GM19397 (cell line): ENCODE data around the gene PLCL1.
"Not testable (repeated sequence)": the region's sequence is repeated elsewhere in the genome, so short reads cannot be mapped to it uniquely, and the experiment has no call there.

Source experiments
- ATAC-seq: cut with Tn5 transposase; IDR thresholded peaks from one replicate; pipeline ENCODE4 v1.9.1; 2021; ENCODE audit warnings: mild to moderate bottlenecking, moderate library complexity; ENCODE audit not compliant: unreplicated experiment

PLCL1 gene

DNA sequence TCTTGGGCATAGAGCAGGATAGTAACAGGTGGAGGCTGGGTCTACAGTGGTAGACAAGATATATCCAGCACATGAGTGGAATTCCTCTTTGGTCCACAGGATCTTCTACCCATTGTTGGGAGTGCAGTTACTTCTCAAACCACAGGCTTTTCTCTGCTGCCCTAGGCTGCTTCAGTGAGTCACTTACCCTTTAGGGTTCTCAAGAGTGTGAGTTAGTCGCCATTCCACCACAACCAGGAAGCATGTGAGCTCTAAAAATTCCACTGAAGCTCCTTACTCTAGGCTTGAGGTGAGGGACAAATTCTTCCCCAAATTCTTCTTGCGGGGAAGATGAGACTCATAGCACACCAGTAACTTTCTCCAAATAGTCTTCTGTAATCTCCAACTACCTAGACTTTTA, 189.4 kb downstream of the PLCL1 start:
- ATAC-seq = no peak

DNA sequence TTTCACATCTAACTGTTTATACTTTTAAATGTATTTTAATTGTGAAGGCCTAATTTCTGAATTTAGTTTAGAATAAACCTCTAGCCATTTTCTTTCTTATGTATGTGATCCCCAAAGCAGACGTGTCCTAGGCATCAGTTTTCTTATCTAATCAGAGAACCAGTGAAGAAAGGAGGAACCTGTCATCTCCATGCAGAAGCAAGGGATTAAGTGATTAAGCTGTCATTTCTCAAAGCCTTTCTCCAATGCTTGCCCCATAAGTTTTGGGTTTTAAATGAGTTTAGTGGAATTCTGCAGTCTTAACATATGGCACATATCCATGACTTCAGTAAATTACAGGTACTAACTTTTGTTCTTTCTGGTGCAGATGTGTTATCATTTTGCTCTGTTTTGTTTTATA, 190.4 kb downstream of the PLCL1 start:
- ATAC-seq = no peak

DNA sequence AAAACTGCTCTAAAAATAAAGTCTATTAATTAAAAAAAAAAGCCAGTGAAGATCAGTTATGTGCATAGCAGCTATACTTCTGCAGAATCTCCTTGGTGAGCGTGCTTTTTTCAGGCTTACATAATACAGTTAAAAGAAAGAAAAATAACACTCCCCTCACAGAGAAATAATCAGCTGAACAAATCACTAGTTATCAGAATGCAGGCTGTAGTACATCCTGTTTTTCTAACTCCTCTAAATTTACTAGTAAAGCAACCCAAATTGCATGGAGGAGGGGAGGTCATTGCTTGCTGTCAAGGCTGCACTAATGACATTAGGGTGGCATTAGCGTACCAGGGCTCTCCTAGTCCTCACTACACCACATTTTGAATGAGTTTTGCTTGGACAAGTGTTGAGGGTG, 192.2 kb downstream of the PLCL1 start:
- no peak for ATAC-seq

DNA sequence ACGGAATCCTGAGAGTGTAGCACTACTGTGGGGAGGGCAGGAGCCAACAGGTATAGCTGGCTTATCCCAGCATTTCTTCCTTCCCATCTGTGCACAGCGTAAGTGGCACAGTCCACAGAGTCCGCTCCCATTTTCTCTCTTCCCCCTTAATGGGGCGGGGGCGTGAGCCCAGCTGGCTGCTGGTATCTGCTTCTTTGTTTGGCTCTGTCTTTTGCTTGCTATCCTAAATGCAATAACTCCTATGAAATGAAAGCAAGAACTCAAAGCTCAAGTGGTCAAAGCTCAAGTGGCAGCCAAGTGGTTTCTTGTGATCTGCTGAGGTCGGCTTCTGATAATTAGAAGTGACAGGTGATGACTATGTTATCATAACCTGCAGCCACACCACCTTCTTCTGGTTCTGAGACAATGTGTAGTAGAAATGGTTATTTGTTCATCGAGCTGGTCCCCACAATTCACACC, 192.7 kb downstream of the PLCL1 start:
- no peak for ATAC-seq

DNA sequence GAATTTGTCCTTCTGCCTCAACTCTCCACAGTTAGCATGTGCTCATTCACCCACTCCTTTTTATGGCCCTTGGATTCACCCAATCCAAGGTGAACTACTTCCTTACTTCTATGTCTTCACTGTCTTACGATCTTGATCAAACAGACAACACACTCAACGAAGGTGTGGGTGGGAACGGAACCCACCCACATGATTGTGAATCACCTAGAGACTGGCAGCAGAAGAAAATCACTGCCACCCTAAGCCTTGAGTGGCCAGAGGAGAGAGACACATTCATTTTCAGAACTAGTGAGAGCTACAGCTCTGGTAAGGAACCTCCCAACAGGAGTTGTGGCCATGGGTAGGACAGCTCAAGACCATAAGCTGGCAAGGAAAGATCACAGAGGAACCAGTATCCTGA, 194.3 kb downstream of the PLCL1 start:
- no peak for ATAC-seq

DNA sequence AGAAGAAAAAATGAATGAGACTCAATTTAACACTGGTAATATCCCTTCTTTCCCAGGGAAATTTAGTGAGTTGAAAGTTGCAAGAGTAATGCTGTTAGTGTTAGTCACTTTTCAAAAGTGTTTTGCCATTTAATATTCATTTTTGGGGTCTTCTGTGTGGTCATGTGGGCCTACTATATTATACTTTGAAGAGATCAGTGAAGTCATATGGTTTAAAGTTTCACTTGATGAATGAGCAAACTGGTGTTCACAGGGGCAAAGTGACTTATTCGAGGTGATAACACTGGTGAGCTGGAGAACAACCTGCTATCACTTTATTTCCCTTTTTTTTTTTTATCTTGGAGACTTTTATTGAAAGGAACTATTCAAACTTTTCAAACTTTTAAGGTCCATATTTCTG, 196.0 kb downstream of the PLCL1 start:
- ATAC-seq = no peak

DNA sequence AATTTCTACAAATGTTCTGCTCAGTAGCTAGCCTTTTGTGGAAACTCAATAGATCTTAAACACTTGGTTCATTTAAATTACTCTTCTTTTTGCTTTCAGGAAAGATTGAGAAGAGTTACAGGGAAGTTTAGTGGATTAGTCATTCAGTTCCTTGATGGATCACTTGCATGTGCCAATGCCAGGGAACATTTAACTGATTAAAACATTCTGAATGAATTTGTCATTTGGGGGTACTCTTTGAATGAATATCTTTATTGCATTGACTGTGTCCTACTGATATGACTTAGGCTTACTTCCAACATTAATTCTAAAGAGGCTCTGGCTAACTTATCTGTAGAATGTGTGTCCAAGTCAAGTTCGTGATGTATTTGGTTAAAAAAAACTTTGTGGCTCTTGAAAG, 199.8 kb downstream of the PLCL1 start:
- no peak for ATAC-seq

DNA sequence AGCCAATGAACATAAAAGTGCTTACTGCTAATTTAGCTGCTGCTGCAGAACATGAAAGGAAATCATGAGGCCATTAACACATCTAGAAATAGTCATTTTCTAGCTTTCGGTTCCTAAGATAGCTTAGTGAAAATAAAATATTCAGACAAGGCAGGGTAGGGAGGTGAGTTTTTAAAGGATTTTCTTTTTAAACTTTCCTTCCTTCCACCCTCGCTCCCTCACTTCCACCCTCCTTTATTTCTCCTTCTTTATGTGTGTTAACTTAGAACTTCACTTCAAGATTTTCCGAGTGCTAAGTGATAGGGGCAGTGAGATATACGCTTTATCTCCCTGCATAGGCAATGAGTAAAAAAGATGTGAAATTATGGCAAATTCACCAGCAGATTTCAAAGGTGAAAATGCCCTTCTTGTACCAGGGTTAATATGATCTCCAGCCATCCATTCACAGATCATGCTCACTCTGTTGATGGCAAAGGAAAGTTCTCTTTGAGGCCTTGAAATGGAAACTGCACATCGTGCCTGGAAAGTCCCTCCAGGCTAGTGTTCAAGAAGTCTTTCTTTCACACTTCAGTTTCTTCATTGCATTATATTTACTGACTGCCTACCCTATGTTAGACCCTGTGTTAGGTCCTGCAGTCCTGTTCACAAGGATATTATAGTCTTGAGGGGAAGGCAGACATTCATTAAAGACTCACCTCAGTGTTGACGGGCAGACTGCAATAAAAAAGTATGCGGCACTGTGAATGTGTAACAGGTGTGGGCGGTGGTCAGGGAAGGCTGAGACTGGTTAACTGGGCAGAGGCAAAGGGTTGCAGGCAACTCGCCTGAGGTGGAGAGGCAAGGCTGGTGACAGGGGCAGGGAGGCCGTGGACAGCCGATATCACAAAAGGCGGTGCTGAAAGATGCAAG, 200.8 kb downstream of the PLCL1 start:
- peak; percentile 85 for ATAC-seq

DNA sequence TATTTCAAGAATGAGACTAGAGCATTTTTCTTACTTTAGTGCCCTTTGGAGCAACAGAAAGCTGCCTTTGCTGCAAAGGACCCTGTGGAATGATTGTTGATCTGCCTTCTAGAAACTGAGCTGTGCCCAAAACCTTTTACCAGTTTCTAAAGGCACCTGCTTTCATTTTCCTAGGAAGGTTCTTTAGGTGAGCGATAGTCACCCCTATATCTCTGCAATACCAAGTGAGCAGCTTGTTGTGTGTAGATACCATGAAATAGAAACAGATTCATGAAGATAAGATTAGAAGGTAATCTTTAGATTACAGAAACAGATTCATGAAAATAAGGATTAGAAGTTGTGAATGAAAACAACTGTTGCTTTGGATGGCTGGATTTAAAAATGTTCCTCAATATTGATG, 202.3 kb downstream of the PLCL1 start:
- ATAC-seq = no peak

DNA sequence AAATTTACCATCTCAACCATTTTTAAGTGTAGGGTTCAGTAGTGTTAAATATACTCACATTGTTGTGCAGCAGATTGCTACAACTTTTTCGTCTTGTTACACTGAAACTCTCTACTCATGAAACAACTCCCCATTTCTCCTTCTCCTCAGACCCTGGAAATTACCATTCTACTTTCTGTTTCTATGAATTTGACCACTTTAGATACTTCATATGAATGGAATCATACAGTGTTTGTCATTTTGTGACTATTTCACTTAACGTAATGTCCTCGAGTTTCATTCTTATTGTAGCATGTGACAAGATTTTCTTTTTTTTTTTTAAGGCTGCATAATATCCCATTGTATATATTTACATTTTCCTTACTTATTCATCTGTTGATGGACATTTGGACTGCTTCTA, 203.8 kb downstream of the PLCL1 start:
- ATAC-seq = no peak

DNA sequence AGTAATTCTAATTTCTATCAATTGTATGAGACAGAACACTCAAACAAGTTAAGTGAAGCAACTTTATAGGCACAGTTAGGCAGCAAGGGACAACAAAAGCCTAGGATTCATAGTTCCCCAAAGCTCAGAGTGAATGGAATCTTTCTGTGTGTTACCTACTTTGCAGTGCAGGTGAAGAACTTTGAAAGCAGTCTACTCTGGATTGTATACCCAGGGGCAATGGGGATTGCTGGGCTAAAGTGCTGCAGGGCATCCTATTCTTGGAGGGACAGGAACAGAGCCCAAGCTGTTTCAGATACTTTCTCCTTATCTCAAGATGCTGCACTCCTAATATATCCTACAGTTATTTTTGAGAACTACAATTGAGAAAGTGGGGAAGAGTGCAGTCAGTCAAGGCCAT, 207.6 kb downstream of the PLCL1 start:
- ATAC-seq = no peak

DNA sequence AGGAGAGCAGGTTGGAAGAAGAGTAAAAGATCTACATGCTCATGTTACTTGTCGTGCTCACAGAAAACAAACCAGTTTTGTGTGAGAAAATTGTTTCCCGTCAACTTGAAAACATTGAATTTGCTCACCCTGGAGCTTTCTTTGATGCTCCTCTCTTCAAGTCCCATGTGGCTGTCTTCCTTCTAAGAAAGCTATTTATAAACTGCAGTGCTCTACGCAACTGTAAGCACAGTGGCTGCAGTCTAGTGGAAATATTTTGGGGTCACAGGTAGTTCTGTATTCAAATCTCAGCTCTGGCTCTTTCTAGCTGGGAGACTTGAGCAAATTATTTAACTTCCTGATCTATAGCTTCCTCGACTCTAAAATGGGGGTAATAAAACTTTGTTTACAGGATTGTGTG, 211.8 kb downstream of the PLCL1 start:
- no peak for ATAC-seq

DNA sequence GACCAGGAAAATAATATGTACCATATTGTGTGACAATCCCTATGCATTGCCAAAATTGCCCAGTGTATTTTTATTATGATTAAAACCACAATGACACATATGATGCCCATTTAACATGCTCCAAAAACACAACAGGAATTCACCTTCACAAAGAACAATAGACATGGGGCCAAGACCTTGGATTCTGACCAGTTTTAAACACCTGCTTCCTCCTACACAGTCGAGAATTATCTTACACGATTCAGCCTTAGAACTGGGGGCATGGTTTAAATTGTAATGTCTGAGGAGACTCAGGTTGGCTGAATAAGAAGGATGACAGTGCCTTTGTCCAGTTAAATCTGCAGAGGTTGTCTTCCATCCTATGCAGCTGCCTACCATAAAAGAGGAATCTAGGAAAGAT, 212.7 kb downstream of the PLCL1 start:
- ATAC-seq = no peak

DNA sequence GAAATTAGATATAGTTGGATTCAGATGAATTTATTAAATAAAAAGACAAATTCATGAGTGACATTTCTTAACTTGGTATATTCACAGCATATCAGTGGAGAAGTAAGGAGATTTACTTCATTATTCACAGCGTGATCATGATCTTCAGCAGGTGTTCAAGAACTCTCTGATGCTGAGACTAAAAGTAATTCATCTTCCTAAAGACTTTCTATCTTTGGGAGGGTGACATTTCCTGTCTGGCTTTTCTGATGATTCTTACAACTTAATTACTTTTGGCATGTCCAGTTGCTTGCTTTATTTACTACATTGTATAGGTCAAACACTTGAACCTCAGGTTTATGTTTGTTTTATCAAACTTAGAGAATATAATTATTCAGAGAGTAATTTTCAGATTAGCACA, 224.6 kb downstream of the PLCL1 start:
- ATAC-seq = no peak

DNA sequence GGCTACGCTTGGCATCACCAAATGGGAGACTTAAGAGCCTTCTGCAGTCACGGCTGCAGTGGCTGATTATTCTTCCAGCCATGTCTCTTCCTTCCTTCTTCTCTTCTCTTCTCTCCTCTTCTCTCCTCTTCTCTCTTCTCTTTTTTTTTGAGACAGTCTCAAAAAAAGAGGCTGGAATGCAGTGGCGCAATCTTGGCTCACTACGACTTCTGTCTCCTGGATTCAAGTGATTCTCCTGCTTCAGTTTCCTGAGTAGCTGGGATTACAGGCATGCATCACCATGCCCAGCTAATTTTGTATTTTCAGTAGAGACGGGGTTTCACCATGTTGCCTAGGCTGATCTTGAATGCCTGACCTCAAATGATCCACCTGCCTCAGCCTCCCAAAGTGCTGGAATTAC, 225.2 kb downstream of the PLCL1 start:
- ATAC-seq = not testable (repeated sequence)

DNA sequence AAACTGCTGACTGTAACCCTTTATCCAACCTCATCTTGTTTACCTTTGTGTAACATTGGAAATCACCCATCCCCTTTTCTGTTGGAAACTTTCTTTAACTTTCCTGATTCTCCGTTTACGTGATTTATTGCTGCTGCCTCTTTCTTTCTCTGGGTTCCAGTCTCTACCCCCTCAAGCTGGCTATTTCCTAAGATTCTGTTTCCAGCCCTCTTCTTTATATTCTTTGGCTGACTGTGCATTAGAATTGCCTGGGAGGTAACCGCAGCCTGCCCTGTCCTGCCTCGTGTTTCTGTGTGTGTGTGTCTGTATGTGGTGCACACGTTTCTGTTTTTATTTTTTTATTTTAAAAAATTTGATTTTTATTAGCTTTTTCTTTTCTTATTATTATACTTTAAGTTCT, 229.2 kb downstream of the PLCL1 start:
- no peak for ATAC-seq

DNA sequence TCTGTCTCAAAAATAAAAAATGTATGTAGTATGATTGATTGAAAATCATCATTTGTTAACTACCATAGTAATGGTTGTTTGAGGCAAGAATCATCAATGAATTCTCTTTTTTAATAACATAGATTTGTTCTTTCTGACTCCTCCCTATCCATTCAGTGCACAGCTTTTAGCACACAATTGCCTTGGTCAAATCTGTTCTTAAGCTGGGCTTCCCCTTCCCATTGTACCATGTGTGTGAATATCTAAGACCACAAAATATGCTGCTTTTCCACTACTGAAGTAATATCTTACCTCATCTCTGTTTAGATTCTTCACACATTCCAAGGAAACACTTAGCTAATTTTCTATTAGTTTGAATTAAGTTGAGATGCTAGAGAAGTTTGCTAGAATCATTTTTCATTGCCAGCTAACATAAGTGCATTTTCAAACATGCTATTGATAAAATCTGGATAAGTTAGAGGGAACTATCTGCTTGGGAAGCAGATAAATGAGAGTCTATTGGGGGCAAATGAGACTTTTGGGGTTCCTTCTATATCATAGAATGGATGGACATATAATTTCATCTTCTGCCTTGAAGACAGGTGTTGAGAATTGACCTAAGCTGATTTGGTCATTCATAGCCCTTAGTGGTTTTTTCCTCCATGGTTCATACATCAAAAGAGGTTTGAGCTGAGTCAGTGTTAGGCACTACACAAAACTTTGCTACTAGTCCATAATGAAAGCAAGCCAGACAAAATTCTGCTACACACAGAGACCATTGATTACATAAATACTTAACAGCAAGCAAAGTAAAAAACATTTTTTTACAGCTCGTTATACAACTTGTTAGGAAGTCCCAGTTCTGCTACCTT, 231.9 kb downstream of the PLCL1 start:
- no peak for ATAC-seq

DNA sequence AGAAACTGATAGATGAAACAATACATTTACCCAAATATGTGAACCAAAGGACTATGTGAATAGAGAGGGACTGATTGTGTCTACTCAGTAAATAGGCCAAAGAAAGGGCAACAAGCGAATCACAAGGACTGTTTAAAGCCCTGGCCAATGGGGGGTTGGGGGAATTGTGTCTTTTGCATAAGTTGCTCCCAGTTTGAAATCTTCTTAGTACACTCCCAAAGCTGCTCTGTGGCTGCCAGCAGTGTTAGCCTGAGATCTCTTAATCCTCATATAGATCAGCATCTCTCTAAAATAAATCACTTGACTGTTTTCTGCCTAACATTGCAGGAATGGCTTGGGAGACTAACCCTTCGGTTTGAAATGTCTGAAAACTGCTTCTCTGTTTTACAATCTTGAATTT, 236.4 kb downstream of the PLCL1 start:
- no peak for ATAC-seq

DNA sequence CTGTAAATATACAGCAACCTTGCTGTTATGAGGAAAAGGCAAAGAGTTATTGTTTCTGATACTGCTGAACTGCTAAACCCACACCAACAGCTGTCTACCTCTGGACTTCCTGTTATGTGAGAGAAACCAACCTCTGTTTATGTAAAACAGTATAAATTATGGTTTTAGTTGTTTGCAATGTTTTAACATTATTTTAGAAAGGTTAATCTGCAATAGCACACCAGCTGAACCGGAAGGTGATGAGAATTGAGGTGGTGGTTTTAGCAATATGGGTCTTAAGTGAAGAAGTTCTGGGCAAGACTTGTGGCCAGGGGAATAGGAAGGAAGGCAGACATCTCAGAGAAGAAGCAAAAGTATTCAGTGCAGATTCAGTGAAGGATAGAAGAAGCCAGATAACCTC, 237.8 kb downstream of the PLCL1 start:
- peak; percentile 78 for ATAC-seq

DNA sequence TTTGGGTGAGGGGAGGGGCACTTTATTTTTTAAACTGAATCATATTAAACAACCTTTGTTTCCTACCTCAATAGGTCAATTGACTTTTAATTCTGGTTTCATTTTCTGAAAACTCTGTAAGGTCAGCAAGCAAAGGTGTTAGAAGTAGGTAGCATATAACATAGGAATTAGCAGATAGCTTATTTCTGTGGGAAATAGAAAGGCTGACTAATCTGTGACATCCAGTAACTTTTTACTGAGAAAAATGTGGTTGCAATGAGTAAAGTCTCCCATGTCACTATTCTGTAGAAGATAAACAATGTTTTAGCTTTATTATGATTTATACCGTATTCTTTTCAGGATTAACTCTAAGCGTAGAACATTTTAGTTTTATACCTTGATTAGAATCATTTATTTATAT, 240.4 kb downstream of the PLCL1 start:
- ATAC-seq = no peak

DNA sequence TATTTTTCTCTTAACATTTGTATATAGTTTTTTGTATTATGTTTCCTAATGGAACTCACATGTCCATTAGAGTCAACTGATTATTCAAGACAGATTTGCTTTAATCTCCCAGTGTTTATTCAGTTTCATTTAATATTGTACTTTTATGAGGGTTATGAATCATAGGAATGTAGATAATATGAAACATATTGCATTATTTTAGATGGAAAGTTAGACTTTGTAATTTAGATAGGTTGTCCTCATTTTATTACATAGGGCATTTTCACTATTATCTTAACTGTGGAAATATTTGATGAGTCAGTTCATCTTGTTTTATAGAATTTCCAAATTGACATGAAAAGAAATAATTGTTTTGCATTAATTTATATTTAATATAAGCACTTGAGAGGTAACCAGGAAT, 240.8 kb downstream of the PLCL1 start:
- no peak for ATAC-seq

DNA sequence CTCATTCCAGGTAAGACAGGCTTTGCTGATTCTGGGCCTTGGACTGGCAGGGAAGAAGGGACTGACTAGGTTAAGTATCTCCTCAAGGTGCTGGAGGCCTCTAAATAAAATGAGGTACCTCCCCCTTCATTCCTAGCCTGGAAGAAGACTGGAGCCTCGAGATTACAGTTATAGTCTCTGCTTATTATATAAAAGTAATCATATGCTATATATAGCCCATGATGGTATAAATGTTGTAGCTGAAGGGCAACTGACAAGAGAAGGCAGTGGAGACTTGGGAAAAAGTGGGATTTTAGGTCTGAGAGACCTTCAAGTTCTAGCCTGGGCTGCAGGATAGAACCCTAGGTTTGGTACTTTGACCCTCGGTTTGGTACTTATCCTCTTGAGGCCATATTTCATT, 248.3 kb downstream of the PLCL1 start:
- no peak for ATAC-seq
